Trophoblast cell (in vitro differentiated cells and primary cell): ENCODE data around the gene PAPOLB.

ENCODE experiments used
- DNase-seq, 2 donors: peaks; one replicate each; pipeline ENCODE4 v3.0.0-alpha.2; 2016
- H2AFZ ChIP-seq: 2 replicates; pipeline ENCODE4 v1.6.1; 2013; ENCODE audit warnings: low read length, moderate library complexity, mild to moderate bottlenecking; ENCODE audit not compliant: insufficient read depth, poor library complexity
- H2AK5ac ChIP-seq: 2 replicates; pipeline ENCODE4 v1.6.1; 2013; ENCODE audit warnings: mild to moderate bottlenecking, low read length
- H2BK120ac ChIP-seq: 2 replicates; pipeline ENCODE4 v1.6.1; 2013; ENCODE audit warnings: low read length, mild to moderate bottlenecking, moderate library complexity; ENCODE audit not compliant: insufficient read depth, poor library complexity
- H2BK12ac ChIP-seq: 2 replicates; pipeline ENCODE4 v1.6.1; 2013; ENCODE audit warnings: mild to moderate bottlenecking, low read length, moderate library complexity
- H2BK5ac ChIP-seq: 2 replicates; pipeline ENCODE4 v1.6.1; 2013; ENCODE audit warnings: low read length, low read depth, moderate library complexity, mild to moderate bottlenecking; ENCODE audit not compliant: poor library complexity
- H3K14ac ChIP-seq: 2 replicates; pipeline ENCODE4 v1.6.1; 2013; ENCODE audit warnings: mild to moderate bottlenecking, low read length
- H3K18ac ChIP-seq: 2 replicates; pipeline ENCODE4 v1.6.1; 2013; ENCODE audit warnings: mild to moderate bottlenecking, low read length
- H3K23ac ChIP-seq: 2 replicates; pipeline ENCODE4 v1.6.1; 2013; ENCODE audit warnings: low read length
- H3K27ac ChIP-seq: 2 replicates; pipeline ENCODE4 v1.5.1; 2013; ENCODE audit warnings: low read depth, mild to moderate bottlenecking, inconsistent platforms, low read length, moderate library complexity
- H3K27me3 ChIP-seq: 2 replicates; pipeline ENCODE4 v1.6.1; 2013; ENCODE audit warnings: inconsistent platforms, mild to moderate bottlenecking, low read length, moderate library complexity; ENCODE audit not compliant: insufficient read depth
- H3K36me3 ChIP-seq, 2 experiments: 1 replicate in 1 of 2; 2 replicates in 1 of 2; pipeline ENCODE4 v1.6.1; 2013; ENCODE audit warnings: low read length in 2 of 2, mild to moderate bottlenecking in 2 of 2, moderate library complexity in 1 of 2; ENCODE audit not compliant: insufficient read depth in 2 of 2, control insufficient read depth in 1 of 2
- H3K4ac ChIP-seq: 2 replicates; pipeline ENCODE4 v1.6.1; 2013; ENCODE audit warnings: low read depth, mild to moderate bottlenecking, low read length, moderate library complexity
- H3K4me1 ChIP-seq, 2 experiments: 1 replicate in 1 of 2; 2 replicates in 1 of 2; pipeline ENCODE4 v1.6.1; 2013; ENCODE audit warnings: low read length in 2 of 2, mild to moderate bottlenecking in 2 of 2, moderate library complexity in 1 of 2; ENCODE audit not compliant: insufficient read depth in 2 of 2, control insufficient read depth in 1 of 2
- H3K4me2 ChIP-seq: 2 replicates; pipeline ENCODE4 v1.6.1; 2013; ENCODE audit warnings: inconsistent platforms, mild to moderate bottlenecking, low read length, moderate library complexity
- H3K4me3 ChIP-seq: 2 replicates; pipeline ENCODE4 v1.5.1; 2013; ENCODE audit warnings: mild to moderate bottlenecking, low read depth, low read length, inconsistent platforms
- H3K79me1 ChIP-seq: one replicate; pipeline ENCODE4 v1.6.1; 2013; ENCODE audit warnings: low read length
- H3K79me2 ChIP-seq: 2 replicates; pipeline ENCODE4 v1.6.1; 2013; ENCODE audit warnings: low read length, mild to moderate bottlenecking; ENCODE audit not compliant: control insufficient read depth, insufficient read depth, poor library complexity
- H3K9ac ChIP-seq: 2 replicates; pipeline ENCODE4 v1.6.1; 2013; ENCODE audit warnings: mild to moderate bottlenecking, low read length
- H3K9me3 ChIP-seq: 2 replicates; pipeline ENCODE4 v1.6.1; 2013; ENCODE audit warnings: low read depth, mild to moderate bottlenecking, control low read depth, inconsistent platforms, low read length; ENCODE audit not compliant: insufficient read depth
- H4K12ac ChIP-seq: 2 replicates; pipeline ENCODE4 v1.6.1; 2013; ENCODE audit warnings: low read depth, mild to moderate bottlenecking, low read length, moderate library complexity
- H4K8ac ChIP-seq: 2 replicates; pipeline ENCODE4 v1.6.1; 2013; ENCODE audit warnings: low read depth, mild to moderate bottlenecking, low read length, moderate library complexity
- H4K91ac ChIP-seq: one replicate; pipeline ENCODE4 v1.6.1; 2013; ENCODE audit warnings: low read depth, mild to moderate bottlenecking, low read length, moderate library complexity
- WGBS: extraction: QIAGEN DNeasy Blood & Tissue Kit; methylation state at CpG from one replicate; pipeline ENCODE4 v1.1.7; 2013; ENCODE audit warnings: missing lambda C conversion rate; ENCODE audit not compliant: insufficient read length, insufficient coverage; ENCODE audit errors: extremely low coverage; 5-methylcytosine and 5-hydroxymethylcytosine counted together

Gene PAPOLB

GRCh38 chr7:4828720-4829383, 33.0 kb downstream of the PAPOLB start:
- Histone ChIP-seq H4K8ac (no peak overlapping the region), H3K79me2 (no peaks in the 10 kb centered on the region), H2BK5ac (no peak overlapping the region), H2AFZ (no peak overlapping the region), H3K79me1 (no peaks in the 10 kb centered on the region), H3K9ac (no peak overlapping the region), H3K4me3 (no peak overlapping the region), H2AK5ac (no peak overlapping the region), H4K91ac (no peak overlapping the region), H3K4me1 (no peaks in the 10 kb centered on the region), H3K18ac (no peak overlapping the region), H3K23ac (no peak overlapping the region), H3K14ac (no peak overlapping the region), H3K27ac (no peak overlapping the region), H4K12ac (no peak overlapping the region), H3K27me3 (no peaks in the 10 kb centered on the region), H3K4ac (no peak overlapping the region), H3K36me3 (no peaks in the 10 kb centered on the region), H3K9me3 (peaks cover 5% of the 10 kb centered on the region), H3K4me2 (no peak overlapping the region), H2BK12ac (no peak overlapping the region), H2BK120ac (no peak overlapping the region)
- DNase-seq, result no peak
- WGBS, result no CpG with 5 or more reads among the region's 17 CpGs

- H2AK5ac ChIP-seq, result no peak overlapping the region
- H2BK120ac ChIP-seq, result no peak overlapping the region
- H3K18ac ChIP-seq, result no peak overlapping the region
- H3K23ac ChIP-seq, result no peak overlapping the region
- no peaks in the 10 kb centered on the region for H3K79me2 ChIP-seq
- no peak overlapping the region for H3K14ac ChIP-seq
- peaks cover 5% of the 10 kb centered on the region for H3K9me3 ChIP-seq
- no peak overlapping the region for H3K4ac ChIP-seq
- no peak overlapping the region for H2BK5ac ChIP-seq
- H3K4me2 ChIP-seq, result no peak overlapping the region
- no peak overlapping the region for H3K27ac ChIP-seq
- H3K9ac ChIP-seq, result no peak overlapping the region
- no peak for DNase-seq
- no peak overlapping the region for H4K91ac ChIP-seq
- no peaks in the 10 kb centered on the region for H3K27me3 ChIP-seq
- H4K12ac ChIP-seq, result no peak overlapping the region
- H4K8ac ChIP-seq, result no peak overlapping the region
- H2AFZ ChIP-seq, result no peak overlapping the region
- H3K36me3 ChIP-seq, result no peaks in the 10 kb centered on the region
- no peak overlapping the region for H2BK12ac ChIP-seq
- no CpG with 5 or more reads among the region's 15 CpGs for WGBS
- H3K4me1 ChIP-seq, result no peaks in the 10 kb centered on the region
- no peaks in the 10 kb centered on the region for H3K79me1 ChIP-seq
- H3K4me3 ChIP-seq, result no peak overlapping the region
Observed at GRCh38 chr7:4825081-4825480, 36.7 kb downstream of the PAPOLB start.

GRCh38 chr7:4824120-4824775, 37.6 kb downstream of the PAPOLB start:
- Histone ChIP-seq H2AFZ (no peak overlapping the region), H2BK120ac (no peak overlapping the region)
- WGBS, result no CpG with 5 or more reads among the region's 20 CpGs

DNA sequence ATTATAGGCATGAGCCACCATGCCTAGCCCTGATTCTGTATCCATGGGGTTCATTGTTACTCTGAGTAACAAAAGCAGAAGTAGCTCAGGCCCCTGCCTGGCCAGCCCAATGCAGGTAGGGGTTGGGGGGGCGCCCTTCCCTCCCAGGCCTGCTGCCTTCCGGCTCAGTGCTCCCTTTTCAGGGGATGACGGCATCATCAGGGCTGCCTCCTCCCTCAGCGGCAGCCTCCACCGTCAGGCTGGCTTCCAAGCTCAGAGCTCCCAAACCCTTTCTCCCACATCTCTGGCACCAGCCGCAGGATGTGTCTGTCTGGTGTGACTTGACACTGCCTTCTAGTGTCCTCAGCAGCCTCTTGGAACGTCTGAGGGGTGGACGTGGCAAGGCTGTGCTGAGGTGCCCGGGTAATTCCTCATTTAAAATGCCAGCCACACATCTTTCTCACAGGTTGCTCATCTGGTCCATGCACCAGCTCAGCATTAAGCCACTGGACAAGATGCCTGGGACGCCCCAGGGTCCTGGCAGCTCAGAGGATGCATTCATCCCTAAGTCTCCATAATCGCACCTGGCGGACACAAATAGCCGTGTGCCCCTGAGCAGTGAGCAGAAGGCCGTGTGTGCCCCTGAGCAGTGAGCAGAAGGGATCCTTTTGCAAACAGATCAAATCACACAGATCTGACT, 38.2 kb downstream of the PAPOLB start:
- H3K27ac ChIP-seq, result no peak overlapping the region
- H3K9ac ChIP-seq, result no peak overlapping the region
- H4K12ac ChIP-seq, result no peak overlapping the region
- H3K4me3 ChIP-seq, result no peak overlapping the region
- no peak overlapping the region for H3K23ac ChIP-seq
- peaks cover 3% of the 10 kb centered on the region for H3K9me3 ChIP-seq
- no peak overlapping the region for H2AK5ac ChIP-seq
- no peak overlapping the region for H4K8ac ChIP-seq
- H2BK5ac ChIP-seq, result no peak overlapping the region
- WGBS, result no CpG with 5 or more reads among the region's 14 CpGs
- H3K79me1 ChIP-seq, result no peaks in the 10 kb centered on the region
- no peak overlapping the region for H4K91ac ChIP-seq
- no peak overlapping the region for H3K4me2 ChIP-seq
- DNase-seq, result no peak
- H3K4ac ChIP-seq, result no peak overlapping the region
- no peaks in the 10 kb centered on the region for H3K79me2 ChIP-seq
- H3K4me1 ChIP-seq, result no peaks in the 10 kb centered on the region
- H3K14ac ChIP-seq, result no peak overlapping the region
- no peak overlapping the region for H2AFZ ChIP-seq
- H3K27me3 ChIP-seq, result no peaks in the 10 kb centered on the region
- H3K18ac ChIP-seq, result no peak overlapping the region
- H2BK120ac ChIP-seq, result no peak overlapping the region
- no peaks in the 10 kb centered on the region for H3K36me3 ChIP-seq
- no peak overlapping the region for H2BK12ac ChIP-seq

More at GRCh38 chr7:4824120-4824775, 37.6 kb downstream of the PAPOLB start:
- no peak overlapping the region for H4K12ac ChIP-seq
- H3K79me1 ChIP-seq, result no peaks in the 10 kb centered on the region
- H3K27me3 ChIP-seq, result no peaks in the 10 kb centered on the region
- H3K18ac ChIP-seq, result no peak overlapping the region
- H2AK5ac ChIP-seq, result no peak overlapping the region
- no peak overlapping the region for H3K23ac ChIP-seq
- peaks cover 2% of the 10 kb centered on the region for H3K9me3 ChIP-seq
- H3K9ac ChIP-seq, result no peak overlapping the region
- no peak for DNase-seq
- H3K4me1 ChIP-seq, result no peaks in the 10 kb centered on the region
- no peak overlapping the region for H3K14ac ChIP-seq
- no peak overlapping the region for H3K4me3 ChIP-seq
- H2BK5ac ChIP-seq, result no peak overlapping the region
- H3K36me3 ChIP-seq, result no peaks in the 10 kb centered on the region
- H3K4ac ChIP-seq, result no peak overlapping the region
- no peak overlapping the region for H4K8ac ChIP-seq
- no peak overlapping the region for H4K91ac ChIP-seq
- no peak overlapping the region for H3K4me2 ChIP-seq
- H3K79me2 ChIP-seq, result no peaks in the 10 kb centered on the region
- no peak overlapping the region for H2BK12ac ChIP-seq
- no peak overlapping the region for H3K27ac ChIP-seq
